Prostate gland (tissue), 2 donors: ENCODE results near the gene ARHGAP24. TPM values are rescaled to one million over a fixed set of nuclear protein-coding genes. Genes with fewer than 3 reads are reported as not detected.

Source experiments
- DNase-seq: peaks from one replicate; pipeline ENCODE4 v3.0.0-alpha.2; 2019; ENCODE audit warnings: low spot score
- H3K27ac ChIP-seq, 2 donors: fragments of 200-600 bp; sonication (generic); 2 replicates each; pipeline ENCODE4 v1.5.1; 2017 to 2019
- H3K27me3 ChIP-seq: fragments of 200-600 bp; sonication (generic); replicated peaks from 2 replicates; pipeline ENCODE4 v1.5.1; 2019; ENCODE audit not compliant: insufficient read depth
- H3K36me3 ChIP-seq, 2 donors: fragments of 200-600 bp; sonication (generic); 1 replicate in 1 of 2; 2 replicates in 1 of 2; pipeline versions ENCODE4 v1.5.1 to v1.8.1; 2017 to 2019
- H3K4me1 ChIP-seq: fragments of 200-600 bp; sonication (generic); replicated peaks from 2 replicates; pipeline ENCODE4 v1.5.1; 2019
- H3K4me3 ChIP-seq, 2 donors: fragments of 200-600 bp; sonication (generic); 2 replicates each; pipeline ENCODE4 v1.5.1; 2017 to 2019
- H3K9me3 ChIP-seq: fragments of 200-600 bp; sonication (generic); 2 replicates; pipeline ENCODE4 v1.5.1; 2017
- CTCF ChIP-seq, 4 experiments: fragments of 200-600 bp in 2 of 4; fragments of 450-650 bp in 2 of 4; sonication (generic) in 2 of 4; IDR thresholded peaks; 1 replicate in 3 of 4; 2 replicates in 1 of 4; pipeline ENCODE4 v1.5.1; 2016 to 2019; ENCODE audit warnings: antibody characterized with exemption in 4 of 4, mild to moderate bottlenecking in 2 of 4, moderate library complexity in 2 of 4
- POLR2A ChIP-seq: fragments of 450-650 bp; IDR thresholded peaks from one replicate; pipeline ENCODE4 v1.6.1; 2016; ENCODE audit warnings: antibody characterized with exemption, mild to moderate bottlenecking
- POLR2AphosphoS5 ChIP-seq: sonication (generic); formaldehyde crosslinking; IDR thresholded peaks from one replicate; pipeline ENCODE4 v1.6.1; 2017; ENCODE audit warnings: antibody characterized with exemption
- WGBS: methylation state at CpG from one replicate; pipeline ENCODE4 v1.1.5; 2018; 5-methylcytosine and 5-hydroxymethylcytosine counted together
- intact Hi-C: fragments of 100-400 bp; cut with DNase I; formaldehyde crosslinking; loops from one replicate; pipeline ENCODE4 v1.14.2; 2022
- total RNA-seq, 2 donors: library from RNA; depleted of rRNA; stranded (reverse); fragments of >200 nt; gene quantifications; one replicate each; pipeline ENCODE4 v1.1.0, GENCODE V29; 2016

ARHGAP24 gene
- total RNA-seq, 2 donors from 2014 or later = 6.7 to 7.4 TPM

GRCh38 chr4:85544751-85545150 is 69.8 kb downstream of the ARHGAP24 start:
- DNase-seq = no peak
- H3K4me3 ChIP-seq = no peak overlapping the region
- H3K36me3 ChIP-seq = no peaks in the 10 kb centered on the region
- no peak for TF ChIP-seq POLR2AphosphoS5
- no peak for TF ChIP-seq CTCF (IDR thresholded peaks at IDR 0.05)
- no peak for TF ChIP-seq POLR2A
- H3K27me3 ChIP-seq = no peaks in the 10 kb centered on the region
- WGBS = 96% methylated on average over 5 of the region's 5 CpGs
- H3K9me3 ChIP-seq = no peaks in the 10 kb centered on the region
- intact Hi-C loops = no loop called here
- H3K27ac ChIP-seq = no peak overlapping the region
- no peaks in the 10 kb centered on the region for H3K4me1 ChIP-seq

DNA sequence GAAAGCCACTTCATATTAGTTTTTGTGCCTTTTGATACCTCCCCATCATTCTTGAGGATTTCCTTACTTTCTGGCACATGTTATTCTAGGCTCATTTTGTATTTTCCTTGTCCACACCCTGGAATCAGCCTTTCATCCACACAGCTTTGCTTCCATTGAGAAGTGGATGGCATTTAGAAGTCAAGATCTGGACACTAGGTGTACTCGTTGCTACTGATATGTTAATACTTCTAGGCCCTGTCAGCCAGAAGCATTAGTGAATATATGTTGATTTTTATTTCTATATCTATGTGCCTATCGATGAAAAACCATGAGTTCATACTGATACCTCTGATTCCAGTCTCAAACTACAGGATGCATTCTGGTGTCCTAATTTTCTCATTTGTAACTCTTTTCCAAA is 73.2 kb downstream of the ARHGAP24 start:
- intact Hi-C loops = no loop called here
- Histone ChIP-seq H3K9me3 (no peaks in the 10 kb centered on the region), H3K36me3 (no peaks in the 10 kb centered on the region), H3K4me1 (no peaks in the 10 kb centered on the region), H3K27ac (no peak overlapping the region), H3K27me3 (no peaks in the 10 kb centered on the region), H3K4me3 (no peak overlapping the region)
- WGBS = 96% methylated on average over 2 of the region's 2 CpGs
- DNase-seq = no peak
- TF ChIP-seq CTCF (IDR thresholded peaks at IDR 0.05) (no peak), POLR2AphosphoS5 (no peak), POLR2A (no peak)

DNA sequence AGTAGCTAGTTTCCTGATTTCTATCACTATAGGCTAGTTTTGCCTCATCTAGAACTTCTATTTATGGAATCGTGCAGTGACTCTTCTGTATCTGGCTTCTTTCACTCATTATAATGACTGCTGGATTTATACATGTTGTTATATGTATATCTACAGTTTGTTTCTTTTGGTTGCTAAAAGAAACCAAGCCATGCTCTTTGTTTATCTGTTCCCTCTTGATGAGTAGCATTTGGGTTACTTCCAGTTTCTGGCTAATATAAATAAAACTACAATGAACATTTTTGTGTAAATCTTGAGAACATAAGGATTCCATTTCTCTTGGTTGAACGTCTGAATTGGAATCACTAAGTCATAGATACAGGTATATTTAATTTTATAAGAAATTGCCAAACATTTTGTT is 73.9 kb downstream of the ARHGAP24 start:
- TF ChIP-seq POLR2AphosphoS5 (no peak), POLR2A (no peak), CTCF (IDR thresholded peaks at IDR 0.05) (no peak)
- no peaks in the 10 kb centered on the region for H3K36me3 ChIP-seq
- no peak overlapping the region for H3K27ac ChIP-seq
- no peak for DNase-seq
- intact Hi-C loops = no loop called here
- no peak overlapping the region for H3K4me3 ChIP-seq
- no peaks in the 10 kb centered on the region for H3K4me1 ChIP-seq
- no peaks in the 10 kb centered on the region for H3K27me3 ChIP-seq
- 57% methylated on average over 2 of the region's 2 CpGs for WGBS
- no peaks in the 10 kb centered on the region for H3K9me3 ChIP-seq

- no peak overlapping the region for H3K4me3 ChIP-seq
- intact Hi-C loops = no loop called here
- no peaks in the 10 kb centered on the region for H3K36me3 ChIP-seq
- no peak for TF ChIP-seq CTCF (IDR thresholded peaks at IDR 0.05)
- TF ChIP-seq POLR2AphosphoS5 = no peak
- no peak for TF ChIP-seq POLR2A
- 95% methylated on average over 1 of the region's 1 CpG for WGBS
- H3K27ac ChIP-seq = no peak overlapping the region
- H3K9me3 ChIP-seq = no peaks in the 10 kb centered on the region
- DNase-seq = no peak
- H3K4me1 ChIP-seq = no peaks in the 10 kb centered on the region
- H3K27me3 ChIP-seq = no peaks in the 10 kb centered on the region
These were observed 80.3 kb downstream of the ARHGAP24 start for GRCh38 chr4:85555206-85555605.

GRCh38 chr4:85556283-85556682 is 81.3 kb downstream of the ARHGAP24 start:
- WGBS = 81% methylated on average over 4 of the region's 4 CpGs
- Histone ChIP-seq H3K4me3 (no peak overlapping the region), H3K36me3 (no peaks in the 10 kb centered on the region), H3K27ac (no peak overlapping the region), H3K27me3 (no peaks in the 10 kb centered on the region), H3K9me3 (no peaks in the 10 kb centered on the region), H3K4me1 (no peaks in the 10 kb centered on the region)
- intact Hi-C loops = no loop called here
- TF ChIP-seq CTCF (IDR thresholded peaks at IDR 0.05) = no peak
- TF ChIP-seq POLR2AphosphoS5 = no peak
- TF ChIP-seq POLR2A = no peak
- DNase-seq = no peak
